ENCODE results near the gene DHTKD1. TPM values are rescaled to one million over a fixed set of nuclear protein-coding genes. Genes with fewer than 3 reads are reported as not detected.

The DHTKD1 gene
- total RNA-seq, 2 experiments from 2014 or later, result 53.1 to 71.4 TPM

DNA sequence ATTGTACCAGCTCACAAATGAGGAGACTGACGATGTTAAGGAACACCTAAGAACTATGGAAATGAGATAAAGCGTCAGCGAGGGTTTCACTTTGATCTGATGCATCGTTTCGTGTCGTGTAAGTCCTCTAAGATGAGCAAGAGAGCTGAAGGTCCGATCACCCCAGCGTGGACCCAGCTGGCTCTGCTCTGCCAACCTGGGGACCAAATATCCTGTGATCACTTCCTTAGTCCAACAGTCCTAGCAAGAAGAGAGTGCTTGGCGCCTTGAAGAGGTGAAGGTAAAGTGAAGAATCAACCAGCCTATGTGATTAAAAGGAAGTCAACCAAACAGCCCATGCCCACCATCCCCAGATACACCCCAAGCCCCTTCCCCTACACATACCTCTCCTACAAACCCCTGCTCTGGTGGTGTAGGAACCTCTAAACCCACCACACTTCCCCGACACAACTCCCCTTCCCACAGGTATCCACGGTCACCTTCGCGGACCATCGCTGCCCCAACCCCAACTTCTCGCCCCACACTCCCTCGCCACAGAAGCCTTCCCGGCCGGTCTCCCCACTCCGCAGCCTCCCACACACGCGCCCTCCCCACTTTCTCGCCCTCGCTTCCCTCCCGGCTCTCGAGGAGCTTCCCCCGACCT lies 26.9 kb upstream of the DHTKD1 start:
- intact Hi-C loops (cut with micrococcal nuclease; ENCODE audit: unreplicated experiment), result loop anchor here (1.0 to 10.0 kb wide), 4 partner anchors 26 to 357 kb away; partner anchors contain the start of genes CDC123, DHTKD1 and NUDT5
- Histone ChIP-seq H3K36me3 (ENCODE audit: insufficient read depth, low read length) (peaks cover 15% of the 10 kb centered on the region), H3K4me2 (ENCODE audit: low read length) (peak overlapping the region; percentile 91), H3K27ac (ENCODE audit: low read depth, low read length, poor library complexity, severe bottlenecking) (peak overlapping the region; percentile 79), H3K9me3 (ENCODE audit: low read length) (no peaks in the 10 kb centered on the region), H3K4me1 (ENCODE audit: insufficient read depth, low read length, poor library complexity, severe bottlenecking) (peaks cover 25% of the 10 kb centered on the region), H3K9me2 (ENCODE audit: insufficient read depth, low read length) (no peaks in the 10 kb centered on the region), H3K4me3 (ENCODE audit: low read depth, low read length, poor library complexity, severe bottlenecking) (peak overlapping the region; percentile 99), H2AFZ (ENCODE audit: low read length) (0 out of 2 replicates have a peak overlapping the region, but pooled peaks have one; percentile 40), H3K79me2 (ENCODE audit: insufficient read depth, low read depth, low read length) (peaks cover 65% of the 10 kb centered on the region), H4K20me1 (ENCODE audit: insufficient read depth, low read length) (peaks cover 18% of the 10 kb centered on the region; the same call in 1 of the 2 replicates)
- peak; percentile 75 for DNase-seq (ENCODE audit: low spot score)
- CTCF ChIA-PET (ENCODE audit: unreplicated experiment), result interaction anchor here (0.7 to 1.5 kb wide), 3 partner anchors 9 to 31 kb away, joined by 3 to 7 read pairs (median 3); no protein-coding TSS in a partner anchor
- BruUV-seq (replicated peaks), result no TSS peak
- TF ChIP-seq EZH2phosphoT487 (IDR thresholded peaks at IDR 0.05; ENCODE audit: borderline replicate concordance, low read depth, low read length) (no peak), CTCF (conservative IDR thresholded peaks at IDR 0.05; ENCODE audit: low read length) (no peak)
- POLR2A ChIA-PET, result interaction anchor here (0.7 to 3.3 kb wide), 16 partner anchors 9 to 157 kb away, joined by 3 to 14 read pairs (median 4); no protein-coding TSS in a partner anchor

- no peaks in the 10 kb centered on the region for H3K9me2 ChIP-seq (ENCODE audit: insufficient read depth, low read length)
- ChIA-PET CTCF (ENCODE audit: unreplicated experiment) (interaction anchor here (0.6 to 1.5 kb wide), 4 partner anchors 9 to 88 kb away, joined by 3 to 7 read pairs (median 4); no protein-coding TSS in a partner anchor), POLR2A (interaction anchor here (0.7 to 3.3 kb wide), 14 partner anchors 8 to 156 kb away, joined by 3 to 14 read pairs (median 4); no protein-coding TSS in a partner anchor)
- no TSS peak for BruUV-seq (replicated peaks)
- TF ChIP-seq CTCF (conservative IDR thresholded peaks at IDR 0.05; ENCODE audit: low read length) (no peak), EZH2phosphoT487 (IDR thresholded peaks at IDR 0.05; ENCODE audit: borderline replicate concordance, low read depth, low read length) (no peak)
- H4K20me1 ChIP-seq (ENCODE audit: insufficient read depth, low read length), result peaks cover 18% of the 10 kb centered on the region; the same call in 1 of the 2 replicates
- 0 out of 2 replicates have a peak overlapping the region, but pooled peaks have one; percentile 40 for H2AFZ ChIP-seq (ENCODE audit: low read length)
- peak overlapping the region; percentile 79 for H3K27ac ChIP-seq (ENCODE audit: low read depth, low read length, poor library complexity, severe bottlenecking)
- intact Hi-C loops (cut with micrococcal nuclease; ENCODE audit: unreplicated experiment), result loop anchor here (1.0 to 10.0 kb wide), 4 partner anchors 26 to 358 kb away; partner anchors contain the start of genes CDC123, DHTKD1 and NUDT5
- peaks cover 60% of the 10 kb centered on the region for H3K79me2 ChIP-seq (ENCODE audit: insufficient read depth, low read depth, low read length)
- no peaks in the 10 kb centered on the region for H3K9me3 ChIP-seq (ENCODE audit: low read length)
- peak; percentile 41 for DNase-seq (ENCODE audit: low spot score)
- peak overlapping the region; percentile 91 for H3K4me2 ChIP-seq (ENCODE audit: low read length)
- H3K4me1 ChIP-seq (ENCODE audit: insufficient read depth, low read length, poor library complexity, severe bottlenecking), result peaks cover 25% of the 10 kb centered on the region
- peaks cover 12% of the 10 kb centered on the region for H3K36me3 ChIP-seq (ENCODE audit: insufficient read depth, low read length)
- H3K4me3 ChIP-seq (ENCODE audit: low read depth, low read length, poor library complexity, severe bottlenecking), result peak overlapping the region; percentile 99
Measured at GRCh38 chr10:12042409-12042796, 26.4 kb upstream of the DHTKD1 start.

Measured in OCI-LY7 (cell line).